ENCODE data around the gene SIK2.

SIK2 gene

DNA sequence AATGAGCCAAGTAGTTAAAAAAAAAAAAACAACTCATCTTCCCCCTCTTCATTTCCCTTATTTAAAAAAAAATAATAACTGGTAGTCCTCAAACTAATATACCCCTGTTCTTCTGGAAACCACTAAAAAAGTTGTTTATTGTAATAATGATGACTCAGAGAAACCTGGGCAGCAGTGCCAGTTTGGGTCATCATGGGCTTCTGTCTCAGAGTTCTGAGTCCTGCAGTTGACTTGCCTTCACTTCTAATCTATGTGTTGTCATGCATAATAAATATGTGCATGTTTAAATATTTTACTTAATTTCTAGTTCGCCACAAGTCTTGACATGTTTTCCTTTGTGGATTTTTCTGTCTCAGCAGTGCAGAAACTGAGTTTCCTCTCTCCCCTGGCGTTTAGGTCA is 117.1 kb downstream of the SIK2 start:
- TF ChIP-seq TCF4 (CRISPR knock-in tag; IDR thresholded peaks at IDR 0.05; ENCODE audit: borderline replicate concordance), result no peak
- TF ChIP-seq, protein P1, sequence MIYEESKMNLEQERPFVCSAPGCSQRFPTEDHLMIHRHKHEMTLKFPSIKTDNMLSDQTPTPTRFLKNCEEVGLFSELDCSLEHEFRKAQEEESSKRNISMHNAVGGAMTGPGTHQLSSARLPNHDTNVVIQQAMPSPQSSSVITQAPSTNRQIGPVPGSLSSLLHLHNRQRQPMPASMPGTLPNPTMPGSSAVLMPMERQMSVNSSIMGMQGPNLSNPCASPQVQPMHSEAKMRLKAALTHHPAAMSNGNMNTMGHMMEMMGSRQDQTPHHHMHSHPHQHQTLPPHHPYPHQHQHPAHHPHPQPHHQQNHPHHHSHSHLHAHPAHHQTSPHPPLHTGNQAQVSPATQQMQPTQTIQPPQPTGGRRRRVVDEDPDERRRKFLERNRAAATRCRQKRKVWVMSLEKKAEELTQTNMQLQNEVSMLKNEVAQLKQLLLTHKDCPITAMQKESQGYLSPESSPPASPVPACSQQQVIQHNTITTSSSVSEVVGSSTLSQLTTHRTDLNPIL (CRISPR knock-in tag; IDR thresholded peaks at IDR 0.05; ENCODE audit: low read depth), result no peak
- no peak for TF ChIP-seq PPARA (CRISPR knock-in tag; IDR thresholded peaks at IDR 0.05; ENCODE audit: borderline replicate concordance)
- TF ChIP-seq, protein P2, sequence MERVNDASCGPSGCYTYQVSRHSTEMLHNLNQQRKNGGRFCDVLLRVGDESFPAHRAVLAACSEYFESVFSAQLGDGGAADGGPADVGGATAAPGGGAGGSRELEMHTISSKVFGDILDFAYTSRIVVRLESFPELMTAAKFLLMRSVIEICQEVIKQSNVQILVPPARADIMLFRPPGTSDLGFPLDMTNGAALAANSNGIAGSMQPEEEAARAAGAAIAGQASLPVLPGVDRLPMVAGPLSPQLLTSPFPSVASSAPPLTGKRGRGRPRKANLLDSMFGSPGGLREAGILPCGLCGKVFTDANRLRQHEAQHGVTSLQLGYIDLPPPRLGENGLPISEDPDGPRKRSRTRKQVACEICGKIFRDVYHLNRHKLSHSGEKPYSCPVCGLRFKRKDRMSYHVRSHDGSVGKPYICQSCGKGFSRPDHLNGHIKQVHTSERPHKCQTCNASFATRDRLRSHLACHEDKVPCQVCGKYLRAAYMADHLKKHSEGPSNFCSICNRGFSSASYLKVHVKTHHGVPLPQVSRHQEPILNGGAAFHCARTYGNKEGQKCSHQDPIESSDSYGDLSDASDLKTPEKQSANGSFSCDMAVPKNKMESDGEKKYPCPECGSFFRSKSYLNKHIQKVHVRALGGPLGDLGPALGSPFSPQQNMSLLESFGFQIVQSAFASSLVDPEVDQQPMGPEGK (CRISPR knock-in tag; IDR thresholded peaks at IDR 0.05; ENCODE audit: borderline replicate concordance), result no peak
- no peak for TF ChIP-seq ZFP3 (CRISPR knock-in tag; IDR thresholded peaks at IDR 0.05)
- TF ChIP-seq, protein P3, sequence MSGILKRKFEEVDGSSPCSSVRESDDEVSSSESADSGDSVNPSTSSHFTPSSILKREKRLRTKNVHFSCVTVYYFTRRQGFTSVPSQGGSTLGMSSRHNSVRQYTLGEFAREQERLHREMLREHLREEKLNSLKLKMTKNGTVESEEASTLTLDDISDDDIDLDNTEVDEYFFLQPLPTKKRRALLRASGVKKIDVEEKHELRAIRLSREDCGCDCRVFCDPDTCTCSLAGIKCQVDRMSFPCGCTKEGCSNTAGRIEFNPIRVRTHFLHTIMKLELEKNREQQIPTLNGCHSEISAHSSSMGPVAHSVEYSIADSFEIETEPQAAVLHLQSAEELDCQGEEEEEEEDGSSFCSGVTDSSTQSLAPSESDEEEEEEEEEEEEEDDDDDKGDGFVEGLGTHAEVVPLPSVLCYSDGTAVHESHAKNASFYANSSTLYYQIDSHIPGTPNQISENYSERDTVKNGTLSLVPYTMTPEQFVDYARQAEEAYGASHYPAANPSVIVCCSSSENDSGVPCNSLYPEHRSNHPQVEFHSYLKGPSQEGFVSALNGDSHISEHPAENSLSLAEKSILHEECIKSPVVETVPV (CRISPR knock-in tag; IDR thresholded peaks at IDR 0.05), result no peak
- TF ChIP-seq ESRRG (CRISPR knock-in tag; IDR thresholded peaks at IDR 0.05), result no peak
- TF ChIP-seq, protein P4, sequence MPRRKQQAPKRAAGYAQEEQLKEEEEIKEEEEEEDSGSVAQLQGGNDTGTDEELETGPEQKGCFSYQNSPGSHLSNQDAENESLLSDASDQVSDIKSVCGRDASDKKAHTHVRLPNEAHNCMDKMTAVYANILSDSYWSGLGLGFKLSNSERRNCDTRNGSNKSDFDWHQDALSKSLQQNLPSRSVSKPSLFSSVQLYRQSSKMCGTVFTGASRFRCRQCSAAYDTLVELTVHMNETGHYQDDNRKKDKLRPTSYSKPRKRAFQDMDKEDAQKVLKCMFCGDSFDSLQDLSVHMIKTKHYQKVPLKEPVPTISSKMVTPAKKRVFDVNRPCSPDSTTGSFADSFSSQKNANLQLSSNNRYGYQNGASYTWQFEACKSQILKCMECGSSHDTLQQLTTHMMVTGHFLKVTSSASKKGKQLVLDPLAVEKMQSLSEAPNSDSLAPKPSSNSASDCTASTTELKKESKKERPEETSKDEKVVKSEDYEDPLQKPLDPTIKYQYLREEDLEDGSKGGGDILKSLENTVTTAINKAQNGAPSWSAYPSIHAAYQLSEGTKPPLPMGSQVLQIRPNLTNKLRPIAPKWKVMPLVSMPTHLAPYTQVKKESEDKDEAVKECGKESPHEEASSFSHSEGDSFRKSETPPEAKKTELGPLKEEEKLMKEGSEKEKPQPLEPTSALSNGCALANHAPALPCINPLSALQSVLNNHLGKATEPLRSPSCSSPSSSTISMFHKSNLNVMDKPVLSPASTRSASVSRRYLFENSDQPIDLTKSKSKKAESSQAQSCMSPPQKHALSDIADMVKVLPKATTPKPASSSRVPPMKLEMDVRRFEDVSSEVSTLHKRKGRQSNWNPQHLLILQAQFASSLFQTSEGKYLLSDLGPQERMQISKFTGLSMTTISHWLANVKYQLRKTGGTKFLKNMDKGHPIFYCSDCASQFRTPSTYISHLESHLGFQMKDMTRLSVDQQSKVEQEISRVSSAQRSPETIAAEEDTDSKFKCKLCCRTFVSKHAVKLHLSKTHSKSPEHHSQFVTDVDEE (CRISPR knock-in tag; IDR thresholded peaks at IDR 0.05), result no peak
- TF ChIP-seq ZNF70 (CRISPR knock-in tag; IDR thresholded peaks at IDR 0.05), result no peak
- no peak for TF ChIP-seq OSR1 (CRISPR knock-in tag; IDR thresholded peaks at IDR 0.05)
- no peak for TF ChIP-seq ZC3H10 (CRISPR knock-in tag; IDR thresholded peaks at IDR 0.05)
- no peak for TF ChIP-seq BACH2 (CRISPR knock-in tag; IDR thresholded peaks at IDR 0.05; ENCODE audit: borderline replicate concordance)
- TF ChIP-seq, protein P5, sequence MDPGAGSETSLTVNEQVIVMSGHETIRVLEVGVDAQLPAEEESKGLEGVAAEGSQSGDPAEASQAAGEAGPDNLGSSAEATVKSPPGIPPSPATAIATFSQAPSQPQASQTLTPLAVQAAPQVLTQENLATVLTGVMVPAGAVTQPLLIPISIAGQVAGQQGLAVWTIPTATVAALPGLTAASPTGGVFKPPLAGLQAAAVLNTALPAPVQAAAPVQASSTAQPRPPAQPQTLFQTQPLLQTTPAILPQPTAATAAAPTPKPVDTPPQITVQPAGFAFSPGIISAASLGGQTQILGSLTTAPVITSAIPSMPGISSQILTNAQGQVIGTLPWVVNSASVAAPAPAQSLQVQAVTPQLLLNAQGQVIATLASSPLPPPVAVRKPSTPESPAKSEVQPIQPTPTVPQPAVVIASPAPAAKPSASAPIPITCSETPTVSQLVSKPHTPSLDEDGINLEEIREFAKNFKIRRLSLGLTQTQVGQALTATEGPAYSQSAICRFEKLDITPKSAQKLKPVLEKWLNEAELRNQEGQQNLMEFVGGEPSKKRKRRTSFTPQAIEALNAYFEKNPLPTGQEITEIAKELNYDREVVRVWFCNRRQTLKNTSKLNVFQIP (CRISPR knock-in tag; IDR thresholded peaks at IDR 0.05; ENCODE audit: borderline replicate concordance, low read depth), result no peak
- no peak for TF ChIP-seq SNAI2 (CRISPR knock-in tag; IDR thresholded peaks at IDR 0.05)
- ATAC-seq, result no peak

DNA sequence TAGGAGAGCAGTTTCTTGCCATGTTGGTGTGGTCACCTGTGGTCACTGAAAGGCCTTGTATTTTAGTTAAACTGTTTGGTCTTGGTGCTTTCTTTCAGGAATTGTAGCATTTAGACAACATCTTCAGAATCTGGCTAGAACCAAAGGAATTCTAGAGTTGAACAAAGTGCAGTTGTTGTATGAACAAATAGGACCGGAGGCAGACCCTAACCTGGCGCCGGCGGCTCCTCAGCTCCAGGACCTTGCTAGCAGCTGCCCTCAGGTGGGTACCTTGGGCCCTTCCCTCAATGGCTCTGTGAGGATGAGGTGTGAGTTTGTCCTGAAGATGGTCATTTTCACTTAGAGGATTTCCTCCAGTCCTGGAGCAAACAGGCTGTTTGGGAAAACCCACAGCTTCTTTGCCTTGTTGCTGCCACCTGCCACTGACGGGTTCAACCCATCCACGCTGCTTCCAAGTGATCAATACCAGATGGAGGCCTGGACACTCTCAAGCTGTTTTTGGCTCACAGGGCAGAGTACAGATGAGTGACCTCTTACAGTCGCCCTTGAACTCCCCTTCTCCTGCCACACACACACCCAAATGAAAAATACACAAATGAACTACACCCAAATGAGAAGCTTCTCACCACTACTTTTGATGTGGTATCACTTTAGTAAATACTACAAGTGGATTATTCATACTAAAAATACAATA is 118.7 kb downstream of the SIK2 start:
- TF ChIP-seq, protein P4 (CRISPR knock-in tag; IDR thresholded peaks at IDR 0.05), result no peak
- TF ChIP-seq BACH2 (CRISPR knock-in tag; IDR thresholded peaks at IDR 0.05; ENCODE audit: borderline replicate concordance) (no peak), ISL1 (CRISPR knock-in tag; IDR thresholded peaks at IDR 0.05) (no peak), CSDC2 (CRISPR knock-in tag; IDR thresholded peaks at IDR 0.05) (no peak), RARB (CRISPR knock-in tag; IDR thresholded peaks at IDR 0.05) (no peak), ZNF70 (CRISPR knock-in tag; IDR thresholded peaks at IDR 0.05) (no peak), ESRRG (CRISPR knock-in tag; IDR thresholded peaks at IDR 0.05) (no peak), ARNTL (CRISPR knock-in tag; IDR thresholded peaks at IDR 0.05; ENCODE audit: borderline replicate concordance, low read depth) (no peak), ZFP3 (CRISPR knock-in tag; IDR thresholded peaks at IDR 0.05) (no peak), TCF4 (CRISPR knock-in tag; IDR thresholded peaks at IDR 0.05; ENCODE audit: borderline replicate concordance) (no peak; the same call in 1 of the 2 replicates), ZFP30 (CRISPR knock-in tag; IDR thresholded peaks at IDR 0.05) (no peak), OSR1 (CRISPR knock-in tag; IDR thresholded peaks at IDR 0.05) (no peak)
- TF ChIP-seq, protein P2 (CRISPR knock-in tag; IDR thresholded peaks at IDR 0.05; ENCODE audit: borderline replicate concordance), result no peak
- TF ChIP-seq, protein P3 (CRISPR knock-in tag; IDR thresholded peaks at IDR 0.05), result no peak
- TF ChIP-seq, protein P5 (CRISPR knock-in tag; IDR thresholded peaks at IDR 0.05; ENCODE audit: borderline replicate concordance, low read depth), result no peak
- ATAC-seq, result no peak
